WTC11 (cell line): ENCODE measurements around the gene STAC2.

Experiments
- CTCF ChIP-seq: fragments of 200-600 bp; IDR thresholded peaks from 2 replicates; pipeline ENCODE4 v1.8.0; 2022; ENCODE audit warnings: antibody characterized with exemption
- E2F1 ChIP-seq: sonication (generic); formaldehyde crosslinking; IDR thresholded peaks from 2 replicates; pipeline ENCODE4 v1.8.0; 2022; ENCODE audit warnings: mild to moderate bottlenecking, missing genetic modification reagents
- KAT7 ChIP-seq: sonication (generic); formaldehyde crosslinking; IDR thresholded peaks from 2 replicates; pipeline ENCODE4 v1.8.1; 2023; ENCODE audit warnings: missing genetic modification reagents, mild to moderate bottlenecking, borderline replicate concordance
- MAX ChIP-seq: sonication (generic); formaldehyde crosslinking; IDR thresholded peaks from 2 replicates; pipeline ENCODE4 v1.8.0; 2022; ENCODE audit warnings: mild to moderate bottlenecking, missing genetic modification reagents
- RORB ChIP-seq: fragments of 250-450 bp; sonication (Bioruptor Pico); IDR thresholded peaks from 2 replicates; pipeline ENCODE4 v1.9.0; 2021; ENCODE audit warnings: mild to moderate bottlenecking
- SP1 ChIP-seq: sonication (generic); formaldehyde crosslinking; conservative IDR thresholded peaks from 2 replicates; pipeline ENCODE4 v1.8.1; 2022; ENCODE audit warnings: missing genetic modification reagents
- ZNF396 ChIP-seq: fragments of 250-450 bp; sonication (Bioruptor Pico); IDR thresholded peaks from 2 replicates; pipeline ENCODE4 v1.8.0; 2021; ENCODE audit warnings: mild to moderate bottlenecking, moderate library complexity, borderline replicate concordance
- ZNF425 ChIP-seq: fragments of 250-450 bp; sonication (Bioruptor Pico); conservative IDR thresholded peaks from 2 replicates; pipeline ENCODE4 v1.9.0; 2021; ENCODE audit warnings: mild to moderate bottlenecking
- ZSCAN18 ChIP-seq: fragments of 250-450 bp; sonication (Bioruptor Pico); IDR thresholded peaks from 2 replicates; pipeline ENCODE4 v2.1.2; 2022; ENCODE audit warnings: mild to moderate bottlenecking, moderate library complexity

- no peak for TF ChIP-seq ZSCAN18 (CRISPR knock-in tag)
- no peak for TF ChIP-seq CTCF
- TF ChIP-seq MAX (CRISPR knock-in tag): no peak
- no peak for TF ChIP-seq ZNF396
- TF ChIP-seq SP1 (CRISPR knock-in tag): no peak
- TF ChIP-seq E2F1 (CRISPR knock-in tag): no peak
- no peak for TF ChIP-seq RORB (CRISPR knock-in tag)
- no peak for TF ChIP-seq ZNF425 (CRISPR knock-in tag)
- no peak for TF ChIP-seq KAT7 (CRISPR knock-in tag)
These were observed 33.8 kb downstream of the STAC2 start for GRCh38 chr17:39191750-39192510.
